AG04450 (cell line): ENCODE data around the gene GJA9. TPM values are rescaled to one million over a fixed set of nuclear protein-coding genes. Genes with fewer than 3 reads are reported as not detected.

ENCODE experiments used
- CTCF ChIA-PET: fragments of 300-600, 350-600 bp; formaldehyde crosslinking; extraction: SDS; loops from one replicate; lab custom pipeline; 2022; ENCODE audit warnings: antibody characterized with exemption, inconsistent platforms; lab: Charles Lee
- POLR2A ChIA-PET: fragments of 350-600 bp; formaldehyde crosslinking; extraction: SDS; loops from one replicate; lab custom pipeline; 2021; ENCODE audit warnings: antibody characterized with exemption, inconsistent platforms; lab: Yijun Ruan, JAX
- DNase-seq: peaks from one replicate; pipeline ENCODE4 v3.0.0-alpha.2; 2011; ENCODE audit warnings: low read depth, low spot score
- H3K27ac ChIP-seq: one replicate; pipeline ENCODE4 v1.5.1; 2012; ENCODE audit warnings: low read depth, low read length, control low read depth
- H3K27me3 ChIP-seq: one replicate; pipeline ENCODE4 v1.6.0; 2012; ENCODE audit warnings: low read length; ENCODE audit not compliant: control insufficient read depth, insufficient read depth
- H3K4me3 ChIP-seq: 2 replicates; pipeline ENCODE4 v1.5.1; 2011; ENCODE audit warnings: mild to moderate bottlenecking, low read depth, low read length, control low read depth
- H3K9me3 ChIP-seq: 2 replicates; pipeline ENCODE4 v1.5.1; 2012; ENCODE audit warnings: low read length; ENCODE audit not compliant: control insufficient read depth, insufficient read depth
- CTCF ChIP-seq: IDR thresholded peaks from 2 replicates; pipeline ENCODE4 v1.5.1; 2011; ENCODE audit warnings: low read depth, low read length, control low read depth, inconsistent platforms
- polyA plus RNA-seq: library from polyadenylated mRNA; depleted of rRNA; stranded (reverse); fragments of >200 nt; gene quantifications from 2 replicates; pipeline ENCODE4 v1.2.3, GENCODE V29; 2011

GJA9 gene
- polyA plus RNA-seq, 1 experiment = not detected

GRCh38 chr1:38859561-38860453 lies 21.6 kb downstream of the GJA9 start, which contains the start of gene RRAGC:
TSS of gene RRAGC (minus strand) at chr1:38859772. CDS start at chr1:38859646, 126 bp downstream.
- TF ChIP-seq CTCF = no peak
- peak within 1 kb of the TSS; percentile 43 for H3K27ac ChIP-seq
- peak within 1 kb of the TSS; percentile 100 for H3K4me3 ChIP-seq
- DNase-seq = peak; percentile 95
- ChIA-PET CTCF (interaction anchor here (0.7 to 2.4 kb wide), 2 partner anchors 25 to 232 kb away, joined by 3 to 11 read pairs; no protein-coding TSS in a partner anchor), POLR2A (interaction anchor here (0.5 to 0.6 kb wide), 2 partner anchors 65 to 133 kb away, joined by 3 to 6 read pairs; no protein-coding TSS in a partner anchor)
- H3K27me3 ChIP-seq = no peaks in the 10 kb centered on the region
- H3K9me3 ChIP-seq = no peaks in the 10 kb centered on the region; the same call in 1 of the 2 replicates

GRCh38 chr1:38858833-38859560 lies 22.4 kb downstream of the GJA9 start:
- POLR2A ChIA-PET = interaction anchor here (0.5 kb wide), 1 partner anchor 66 kb away, joined by 3 read pairs; no protein-coding TSS in a partner anchor
- H3K4me3 ChIP-seq = peak overlapping the region; percentile 93
- no peak overlapping the region for H3K27ac ChIP-seq
- no peaks in the 10 kb centered on the region for H3K27me3 ChIP-seq
- no peaks in the 10 kb centered on the region; the same call in 1 of the 2 replicates for H3K9me3 ChIP-seq
- no peak for DNase-seq
- no peak for TF ChIP-seq CTCF
- CTCF ChIA-PET = interaction anchor here (0.7 to 2.4 kb wide), 2 partner anchors 24 to 233 kb away, joined by 3 to 11 read pairs; no protein-coding TSS in a partner anchor

- CTCF ChIA-PET = interaction anchor here (1.0 kb wide), 1 partner anchor 240 kb away, joined by 3 read pairs; no protein-coding TSS in a partner anchor
- no peak for TF ChIP-seq CTCF
- H3K27me3 ChIP-seq = no peaks in the 10 kb centered on the region
These were observed 28.6 kb downstream of the GJA9 start for GRCh38 chr1:38852780-38853179.

GRCh38 chr1:38848071-38848470 lies 33.3 kb downstream of the GJA9 start:
- no peak for TF ChIP-seq CTCF
- Histone ChIP-seq H3K4me3 (no peak overlapping the region), H3K27ac (no peak overlapping the region), H3K9me3 (no peaks in the 10 kb centered on the region), H3K27me3 (no peaks in the 10 kb centered on the region)
- ChIA-PET POLR2A (no interaction called here), CTCF (interaction anchor here (1.4 kb wide), 1 partner anchor 13 kb away, joined by 4 read pairs; no protein-coding TSS in a partner anchor)
- DNase-seq = no peak

More at GRCh38 chr1:38852780-38853179, 28.6 kb downstream of the GJA9 start:
- Histone ChIP-seq H3K27ac (no peak overlapping the region), H3K9me3 (no peaks in the 10 kb centered on the region), H3K4me3 (no peak overlapping the region)
- POLR2A ChIA-PET = no interaction called here
- DNase-seq = no peak
